TTC549 (cell line): ENCODE results near the gene SLC5A6.

Experiments used
- FAIRE-seq: peaks from 2 replicates; lab custom pipeline; 2012; peaks lifted over from hg19 to GRCh38; lab: Jason Lieb, UNC

SLC5A6 gene

GRCh38 chr2:27211943-27212625 lies at the start of gene SLC5A6, which contains the start of gene ATRAID:
Gene SLC5A6, minus strand, starts transcription at chr2:27212268. Its CDS starts 4,618 bp downstream, at chr2:27207650.
Gene ATRAID, plus strand, starts transcription at chr2:27212041. Its CDS starts 328 bp downstream, at chr2:27212369.
- FAIRE-seq, result no peak

GRCh38 chr2:27261241-27261925 lies 49.3 kb upstream of the SLC5A6 start:
- FAIRE-seq, result no peak

- FAIRE-seq, result no peak
These were observed 46.0 kb upstream of the SLC5A6 start for GRCh38 chr2:27258051-27258450.

GRCh38 chr2:27256855-27257454 lies 44.9 kb upstream of the SLC5A6 start:
- FAIRE-seq, result no peak

- no peak for FAIRE-seq
These were observed 43.6 kb upstream of the SLC5A6 start for GRCh38 chr2:27255660-27256059.

- no peak for FAIRE-seq
These were observed 43.1 kb upstream of the SLC5A6 start for GRCh38 chr2:27255187-27255586.

GRCh38 chr2:27251766-27252165 lies 39.7 kb upstream of the SLC5A6 start:
- FAIRE-seq, result no peak

GRCh38 chr2:27250652-27251379 lies 38.7 kb upstream of the SLC5A6 start:
- no peak for FAIRE-seq

GRCh38 chr2:27249891-27250651 lies 38.0 kb upstream of the SLC5A6 start:
- FAIRE-seq, result no peak

- no peak for FAIRE-seq
These were observed 37.3 kb upstream of the SLC5A6 start for GRCh38 chr2:27249159-27249890.

- FAIRE-seq, result no peak
These were observed 35.8 kb upstream of the SLC5A6 start for GRCh38 chr2:27247893-27248292.

GRCh38 chr2:27245626-27246025 lies 33.6 kb upstream of the SLC5A6 start:
- FAIRE-seq, result no peak

- no peak for FAIRE-seq
These were observed 33.0 kb upstream of the SLC5A6 start for GRCh38 chr2:27245116-27245515.

- no peak for FAIRE-seq
These were observed 31.5 kb upstream of the SLC5A6 start for GRCh38 chr2:27243391-27244130.

- no peak for FAIRE-seq
These were observed 30.5 kb upstream of the SLC5A6 start for GRCh38 chr2:27242614-27242951.

GRCh38 chr2:27241761-27242613 lies 29.9 kb upstream of the SLC5A6 start:
- no peak for FAIRE-seq

- no peak for FAIRE-seq
These were observed 28.3 kb upstream of the SLC5A6 start for GRCh38 chr2:27240406-27240805.

- FAIRE-seq, result no peak
These were observed 26.9 kb upstream of the SLC5A6 start for GRCh38 chr2:27238976-27239375.

- no peak for FAIRE-seq
These were observed 25.4 kb upstream of the SLC5A6 start for GRCh38 chr2:27237341-27237945.
